B cell (primary cell): ENCODE data around the gene NIPAL4. TPM values are rescaled to one million over a fixed set of nuclear protein-coding genes. Genes with fewer than 3 reads are reported as not detected.
A peak's percentile ranks its signal among the peaks of the same experiment; 100 is the strongest.
"Not testable (repeated sequence)": the region's sequence is repeated elsewhere in the genome, so short reads cannot be mapped to it uniquely, and the experiment has no call there.

Experiments used
- ATAC-seq: fragments of 200-7000 bp; cut with Tn5 transposase; one replicate; pipeline ENCODE4 v1.10.0; 2021; ENCODE audit warnings: low read depth, mild to moderate bottlenecking, moderate number of reproducible peaks, moderate library complexity
- CTCF ChIA-PET: fragments of 350-600 bp; sonication (Branson Sonifier 250); formaldehyde crosslinking; loops from one replicate; lab custom pipeline; 2021; ENCODE audit warnings: antibody characterized with exemption, inconsistent platforms; lab: Charles Lee
- POLR2A ChIA-PET: fragments of 350-600 bp; sonication (Branson Sonifier 250); formaldehyde crosslinking; loops from one replicate; lab custom pipeline; 2021; ENCODE audit warnings: antibody characterized with exemption; lab: Charles Lee
- DNase-seq: peaks from one replicate; pipeline ENCODE4 v3.0.0; 2013
- H2AFZ ChIP-seq: 2 replicates; pipeline ENCODE4 v1.6.1; 2012; ENCODE audit warnings: mild to moderate bottlenecking, low read depth, low read length; ENCODE audit not compliant: insufficient read depth, poor library complexity, severe bottlenecking
- H3K27ac ChIP-seq, 2 donors: 1 replicate in 1 of 2; 2 replicates in 1 of 2; pipeline ENCODE4 v1.5.1; 2012 to 2013; ENCODE audit warnings: low read length in 2 of 2, mild to moderate bottlenecking in 2 of 2, moderate library complexity in 1 of 2
- H3K27me3 ChIP-seq, 4 experiments: fragments of 200-600 bp in 1 of 4; sonication (generic) in 1 of 4; replicated peaks in 1 of 4; 1 replicate in 2 of 4; 2 replicates in 2 of 4; pipeline versions ENCODE4 v1.6.1 to v1.7.0; 2013 to 2016; ENCODE audit warnings: low read length in 3 of 4, mild to moderate bottlenecking in 2 of 4, mixed read lengths in 1 of 4, moderate library complexity in 1 of 4; ENCODE audit not compliant: insufficient read depth in 4 of 4, control insufficient read depth in 3 of 4; ENCODE audit errors: control extremely low read depth in 1 of 4
- H3K36me3 ChIP-seq, 2 experiments: replicated peaks in 1 of 2; 1 replicate in 1 of 2; 2 replicates in 1 of 2; pipeline versions ENCODE4 v1.6.1 to v1.7.1; 2013; ENCODE audit warnings: low read length in 1 of 2; ENCODE audit not compliant: insufficient read depth in 2 of 2, control insufficient read depth in 1 of 2; ENCODE audit errors: control extremely low read depth in 1 of 2, extremely low read depth in 1 of 2
- H3K4me1 ChIP-seq, 2 donors: fragments of 200-600 bp in 1 of 2; sonication (generic) in 1 of 2; 1 replicate in 1 of 2; 2 replicates in 1 of 2; pipeline versions ENCODE4 v1.5.1 to v1.6.1; 2013 to 2017; ENCODE audit warnings: low read length in 2 of 2; ENCODE audit not compliant: control insufficient read depth in 2 of 2, insufficient read depth in 2 of 2
- H3K4me2 ChIP-seq: replicated peaks from 2 replicates; pipeline ENCODE3; 2012; ENCODE audit warnings: mild to moderate bottlenecking, low read depth, low read length; ENCODE audit not compliant: poor library complexity, severe bottlenecking
- H3K4me3 ChIP-seq, 5 experiments: fragments of 200-600 bp in 1 of 5; sonication (generic) in 1 of 5; 1 replicate in 3 of 5; 2 replicates in 2 of 5; pipeline versions ENCODE4 v1.5.1 to v1.7.0; 2011 to 2016; ENCODE audit warnings: low read length in 4 of 5, mild to moderate bottlenecking in 4 of 5, low read depth in 2 of 5, control low read depth in 1 of 5, moderate library complexity in 1 of 5; ENCODE audit not compliant: insufficient read depth in 1 of 5; ENCODE audit errors: control extremely low read depth in 1 of 5, extremely low read depth in 1 of 5
- H3K79me2 ChIP-seq: fragments of 200-600 bp; sonication (generic); one replicate; pipeline ENCODE4 v1.6.0; 2016; ENCODE audit warnings: low read length; ENCODE audit not compliant: control insufficient read depth, insufficient read depth
- H3K9ac ChIP-seq: fragments of 200-600 bp; sonication (generic); 2 replicates; pipeline ENCODE4 v1.6.1; 2017; ENCODE audit warnings: mild to moderate bottlenecking, low read length, moderate library complexity
- H3K9me3 ChIP-seq, 3 donors: one replicate each; pipeline versions ENCODE4 v1.6.1 to v1.7.1; 2013; ENCODE audit warnings: low read length in 2 of 3; ENCODE audit not compliant: control insufficient read depth in 2 of 3, insufficient read depth in 1 of 3; ENCODE audit errors: control extremely low read depth in 1 of 3
- H4K20me1 ChIP-seq: 2 replicates; pipeline ENCODE4 v1.6.0; 2012; ENCODE audit warnings: mild to moderate bottlenecking, low read length; ENCODE audit not compliant: insufficient read depth, control insufficient read depth, poor library complexity, severe bottlenecking
- H3K27ac Mint-ChIP-seq: one replicate; pipeline ENCODE4 v1.8.0; 2021; ENCODE audit warnings: mixed read lengths
- H3K27me3 Mint-ChIP-seq: one replicate; pipeline ENCODE4 v1.8.0; 2021; ENCODE audit warnings: mixed read lengths
- H3K4me1 Mint-ChIP-seq: one replicate; pipeline ENCODE4 v1.8.0; 2021; ENCODE audit warnings: mixed read lengths
- H3K4me3 Mint-ChIP-seq: one replicate; pipeline ENCODE4 v1.8.0; 2021; ENCODE audit warnings: mixed read lengths
- H3K9me3 Mint-ChIP-seq: one replicate; pipeline ENCODE4 v1.8.0; 2022; ENCODE audit warnings: mixed read lengths; ENCODE audit not compliant: insufficient read depth
- EZH2 ChIP-seq: IDR thresholded peaks from 2 replicates; pipeline ENCODE4 v1.6.1; 2012; ENCODE audit warnings: borderline replicate concordance, low read depth, mild to moderate bottlenecking, moderate library complexity, low read length; ENCODE audit not compliant: insufficient read depth, poor library complexity, severe bottlenecking
- WGBS: methylation state at CpG from one replicate; pipeline ENCODE4 v1.1.5; 2013; ENCODE audit warnings: missing lambda C conversion rate; ENCODE audit not compliant: insufficient coverage; 5-methylcytosine and 5-hydroxymethylcytosine counted together
- intact Hi-C: fragments of 100-400 bp; cut with micrococcal nuclease; formaldehyde crosslinking; loops from one replicate; pipeline ENCODE4 v1.10.0; 2022
- polyA minus RNA-seq: library from RNA; depleted of rRNA, polyadenylated mRNA; stranded (reverse); fragments of >200 nt; gene quantifications from 2 replicates; pipeline ENCODE4 v1.2.3, GENCODE V29; 2012
- polyA plus RNA-seq: library from polyadenylated mRNA; depleted of rRNA; stranded (reverse); fragments of >200 nt; gene quantifications from 2 replicates; pipeline ENCODE4 v1.2.3, GENCODE V29; 2012
- total RNA-seq, 2 donors: library from RNA; stranded (reverse); fragments of 120-200 nt in 1 of 2; gene quantifications; 1 replicate in 1 of 2; 2 replicates in 1 of 2; pipeline versions ENCODE4 v1.2.3 to v1.2.4, GENCODE V29; 2013 to 2022
- TF ChIP-seq, protein P1 (sequence below): fragments of 200-600 bp; IDR thresholded peaks from one replicate; pipeline ENCODE4 v1.8.0; 2022; ENCODE audit warnings: antibody characterized with exemption, mild to moderate bottlenecking

NIPAL4 gene
- total RNA-seq (3.1 and 4.6 TPM in 2 replicates), polyA plus RNA-seq (6.4 and 9.7 TPM in 2 replicates), polyA minus RNA-seq (4.9 and 11.2 TPM in 2 replicates)
- total RNA-seq (2013), result 5.4 TPM

DNA sequence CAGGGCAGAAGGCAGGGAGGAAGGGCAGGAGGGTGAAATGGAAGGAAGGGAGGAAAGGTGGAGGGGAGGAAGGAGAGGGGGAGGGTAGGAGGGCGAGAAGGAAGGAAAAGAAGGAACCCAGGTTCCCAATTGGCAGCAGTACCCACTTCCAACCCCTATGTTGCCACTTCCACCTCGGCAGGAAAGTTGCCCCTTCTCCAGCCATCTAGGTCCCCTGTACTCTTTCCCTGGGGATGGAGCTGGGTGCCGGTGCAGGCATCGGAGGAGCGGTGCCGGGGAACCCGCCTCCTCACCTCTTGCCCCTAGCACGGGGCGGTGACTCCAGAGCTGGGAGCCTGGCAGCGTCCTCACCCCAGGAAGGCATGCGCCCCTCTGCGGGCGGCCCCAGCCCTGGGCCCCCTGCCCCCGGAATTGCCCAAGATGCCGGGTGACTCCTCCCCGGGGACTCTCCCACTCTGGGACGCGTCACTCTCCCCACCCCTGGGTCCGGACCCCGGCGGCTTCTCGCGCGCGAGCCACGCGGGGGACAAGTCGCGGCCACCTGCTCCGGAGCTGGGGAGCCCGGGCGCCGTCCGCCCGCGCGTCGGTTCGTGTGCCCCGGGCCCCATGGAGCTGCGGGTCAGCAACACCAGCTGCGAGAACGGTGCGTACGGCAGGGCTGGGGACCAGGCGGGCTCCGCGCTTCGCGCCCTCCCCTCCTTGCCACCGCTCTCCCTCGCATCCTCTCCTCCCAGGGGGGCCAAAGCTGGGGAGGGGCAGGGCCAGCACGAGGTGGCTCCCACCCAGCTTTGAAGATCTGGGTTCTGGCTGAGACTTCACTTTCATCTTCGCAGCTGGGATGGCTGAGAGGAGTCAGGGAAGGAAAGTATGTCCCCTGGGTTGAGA is at the start of gene NIPAL4:
Gene NIPAL4, plus strand, starts transcription at position 499 of the 885 bp plus-strand sequence. Its CDS starts 108 bp downstream, at position 607.
- H3K27me3 Mint-ChIP-seq, result no peaks in the 10 kb centered on the region
- Histone ChIP-seq H3K9me3 (no peaks in the 10 kb centered on the region), H3K9ac (peak within 1 kb of the TSS; percentile 76), H3K79me2 (peaks cover 14% of the 10 kb centered on the region), H4K20me1 (no peaks in the 10 kb centered on the region), H3K4me3 (peak within 1 kb of the TSS in 4 of 5 experiments; percentile 55 to 75 (median 67)), H3K4me2 (peak within 1 kb of the TSS; percentile 94), H3K4me1 (peaks cover 55 to 57% of the 10 kb centered on the region in 2 donors), H3K27ac (peak within 1 kb of the TSS; percentile 53 to 77), H3K36me3 (peaks cover 0 to 5% of the 10 kb centered on the region in 2 experiments), H3K27me3 (no peaks in the 10 kb centered on the region), H2AFZ (peak within 1 kb of the TSS; percentile 76)
- peak within 1 kb of the TSS; percentile 84 for H3K27ac Mint-ChIP-seq
- DNase-seq (peak; percentile 61), ATAC-seq (peak; percentile 44)
- TF ChIP-seq, protein P1, sequence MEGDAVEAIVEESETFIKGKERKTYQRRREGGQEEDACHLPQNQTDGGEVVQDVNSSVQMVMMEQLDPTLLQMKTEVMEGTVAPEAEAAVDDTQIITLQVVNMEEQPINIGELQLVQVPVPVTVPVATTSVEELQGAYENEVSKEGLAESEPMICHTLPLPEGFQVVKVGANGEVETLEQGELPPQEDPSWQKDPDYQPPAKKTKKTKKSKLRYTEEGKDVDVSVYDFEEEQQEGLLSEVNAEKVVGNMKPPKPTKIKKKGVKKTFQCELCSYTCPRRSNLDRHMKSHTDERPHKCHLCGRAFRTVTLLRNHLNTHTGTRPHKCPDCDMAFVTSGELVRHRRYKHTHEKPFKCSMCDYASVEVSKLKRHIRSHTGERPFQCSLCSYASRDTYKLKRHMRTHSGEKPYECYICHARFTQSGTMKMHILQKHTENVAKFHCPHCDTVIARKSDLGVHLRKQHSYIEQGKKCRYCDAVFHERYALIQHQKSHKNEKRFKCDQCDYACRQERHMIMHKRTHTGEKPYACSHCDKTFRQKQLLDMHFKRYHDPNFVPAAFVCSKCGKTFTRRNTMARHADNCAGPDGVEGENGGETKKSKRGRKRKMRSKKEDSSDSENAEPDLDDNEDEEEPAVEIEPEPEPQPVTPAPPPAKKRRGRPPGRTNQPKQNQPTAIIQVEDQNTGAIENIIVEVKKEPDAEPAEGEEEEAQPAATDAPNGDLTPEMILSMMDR, result no peak
- no peak for TF ChIP-seq EZH2
- no peaks in the 10 kb centered on the region for H3K9me3 Mint-ChIP-seq
- POLR2A ChIA-PET, result interaction anchor here (0.7 to 1.9 kb wide), 5 partner anchors 10 to 311 kb away, joined by 3 to 5 read pairs (median 4); no protein-coding TSS in a partner anchor
- 2% methylated on average over 53 of the region's 54 CpGs for WGBS
- CTCF ChIA-PET, result interaction anchor here (0.9 to 8.4 kb wide), 9 partner anchors 11 to 302 kb away, joined by 3 to 37 read pairs (median 4); no protein-coding TSS in a partner anchor
- intact Hi-C loops, result loop anchor here (2.0 kb wide), 1 partner anchor 17 kb away; no protein-coding TSS in a partner anchor
- peaks cover 79% of the 10 kb centered on the region for H3K4me1 Mint-ChIP-seq
- peak within 1 kb of the TSS; percentile 90 for H3K4me3 Mint-ChIP-seq

DNA sequence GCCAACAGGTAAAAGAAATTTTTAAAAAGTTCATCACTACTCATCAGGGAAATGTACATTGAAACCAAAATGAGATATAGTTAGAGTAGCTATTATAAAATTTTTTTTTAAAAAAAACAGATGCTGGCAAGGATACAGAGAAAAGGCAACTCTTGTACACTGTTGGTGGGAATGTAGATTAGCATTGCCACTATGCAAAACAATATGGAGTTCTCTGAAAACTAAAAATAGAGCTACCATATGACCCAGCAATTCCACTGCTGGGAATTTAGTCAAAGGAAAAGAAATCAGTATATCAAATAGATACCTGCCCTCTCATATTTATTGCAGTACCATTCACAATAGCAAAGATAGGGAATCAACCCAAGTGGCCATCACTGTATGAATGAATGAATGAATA is 44.2 kb upstream of the NIPAL4 start:
- CTCF ChIA-PET, result no interaction called here
- DNase-seq (no peak), ATAC-seq (no peak)
- Mint-ChIP-seq H3K27ac (no peak overlapping the region), H3K4me1 (no peaks in the 10 kb centered on the region), H3K27me3 (no peaks in the 10 kb centered on the region), H3K9me3 (no peaks in the 10 kb centered on the region), H3K4me3 (no peak overlapping the region)
- POLR2A ChIA-PET, result no interaction called here
- Histone ChIP-seq H3K27ac (no peak overlapping the region), H4K20me1 (no peaks in the 10 kb centered on the region), H3K4me1 (no peaks in the 10 kb centered on the region), H3K4me2 (no peak overlapping the region), H3K4me3 (no peak overlapping the region), H3K36me3 (no peaks in the 10 kb centered on the region), H3K27me3 (no peaks in the 10 kb centered on the region), H3K79me2 (no peaks in the 10 kb centered on the region), H2AFZ (no peak overlapping the region), H3K9me3 (peaks cover 0 to 10% (median 0%) of the 10 kb centered on the region in 3 donors), H3K9ac (no peak overlapping the region)
- intact Hi-C loops, result no loop called here
- TF ChIP-seq, protein P1, result no peak
- no peak for TF ChIP-seq EZH2

DNA sequence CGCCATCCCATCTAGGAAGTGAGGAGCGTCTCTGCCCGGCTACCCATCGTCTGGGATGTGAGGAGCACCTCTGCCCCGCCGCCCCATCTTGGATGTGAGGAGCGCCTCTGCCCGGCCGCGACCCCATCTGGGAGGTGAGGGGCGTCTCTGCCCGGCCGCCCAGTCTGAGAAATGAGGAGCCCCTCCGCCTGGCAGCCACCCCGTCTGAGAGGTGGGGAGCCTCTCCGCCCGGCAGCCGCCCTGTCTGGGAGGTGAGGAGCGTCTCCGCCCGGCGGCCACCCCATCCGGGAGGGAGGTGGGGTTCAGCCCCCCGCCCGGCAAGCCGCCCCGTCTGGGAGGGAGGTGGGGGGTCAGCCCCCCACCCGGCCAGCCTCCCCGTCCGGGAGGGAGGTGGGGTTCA is 40.5 kb upstream of the NIPAL4 start:
- H3K79me2 ChIP-seq, H2AFZ ChIP-seq, H3K4me3 Mint-ChIP-seq, H3K9ac ChIP-seq, H3K4me2 ChIP-seq, intact Hi-C loops, ATAC-seq, H3K36me3 ChIP-seq, DNase-seq, H3K27me3 Mint-ChIP-seq, H3K4me1 ChIP-seq, H3K27me3 ChIP-seq, H3K4me1 Mint-ChIP-seq, CTCF ChIA-PET, H3K27ac Mint-ChIP-seq, H4K20me1 ChIP-seq, H3K4me3 ChIP-seq, POLR2A ChIA-PET, H3K27ac ChIP-seq, H3K9me3 Mint-ChIP-seq: not testable (repeated sequence)
- 98% methylated on average over 22 of the region's 30 CpGs for WGBS
- peaks cover 0 to 13% (median 0%) of the 10 kb centered on the region in 3 donors for H3K9me3 ChIP-seq
